GM20000 (cell line): ENCODE data around the gene GET3.

Source experiments
- DNase-seq: peaks from one replicate; pipeline ENCODE4 v3.0.0; 2012; ENCODE audit warnings: low spot score
- CTCF ChIP-seq: IDR thresholded peaks from 2 replicates; pipeline ENCODE4 v1.5.1; 2012; ENCODE audit warnings: mild to moderate bottlenecking, control low read depth; ENCODE audit errors: extremely low read depth, missing control alignments

The GET3 gene

GRCh38 chr19:12745166-12745897 lies 8.0 kb downstream of the GET3 start:
- no peak for TF ChIP-seq CTCF
- DNase-seq, result no peak

GRCh38 chr19:12748489-12748888 lies 11.2 kb downstream of the GET3 start:
- no peak for TF ChIP-seq CTCF
- DNase-seq, result no peak

- TF ChIP-seq CTCF, result no peak
- no peak for DNase-seq
Measured at GRCh38 chr19:12749938-12750521, 12.7 kb downstream of the GET3 start.

- TF ChIP-seq CTCF, result no peak
- no peak for DNase-seq
Measured at GRCh38 chr19:12750851-12751250, 13.6 kb downstream of the GET3 start.

GRCh38 chr19:12751635-12752034 lies 14.3 kb downstream of the GET3 start, which contains the start of gene BEST2:
Gene BEST2, plus strand, starts transcription at chr19:12751791. Its CDS starts 802 bp downstream, at chr19:12752593.
- TF ChIP-seq CTCF, result no peak
- no peak for DNase-seq

- TF ChIP-seq CTCF, result no peak
- no peak for DNase-seq
Measured at GRCh38 chr19:12752056-12752781, 14.9 kb downstream of the GET3 start.
